HG03139 (cell line): ENCODE data around the gene RBM17.
"Not testable (repeated sequence)": the region's sequence is repeated elsewhere in the genome, so short reads cannot be mapped to it uniquely, and the experiment has no call there.

Experiments used
- ATAC-seq: cut with Tn5 transposase; IDR thresholded peaks from one replicate; pipeline ENCODE4 v1.9.1; 2021; ENCODE audit not compliant: unreplicated experiment

RBM17 gene

DNA sequence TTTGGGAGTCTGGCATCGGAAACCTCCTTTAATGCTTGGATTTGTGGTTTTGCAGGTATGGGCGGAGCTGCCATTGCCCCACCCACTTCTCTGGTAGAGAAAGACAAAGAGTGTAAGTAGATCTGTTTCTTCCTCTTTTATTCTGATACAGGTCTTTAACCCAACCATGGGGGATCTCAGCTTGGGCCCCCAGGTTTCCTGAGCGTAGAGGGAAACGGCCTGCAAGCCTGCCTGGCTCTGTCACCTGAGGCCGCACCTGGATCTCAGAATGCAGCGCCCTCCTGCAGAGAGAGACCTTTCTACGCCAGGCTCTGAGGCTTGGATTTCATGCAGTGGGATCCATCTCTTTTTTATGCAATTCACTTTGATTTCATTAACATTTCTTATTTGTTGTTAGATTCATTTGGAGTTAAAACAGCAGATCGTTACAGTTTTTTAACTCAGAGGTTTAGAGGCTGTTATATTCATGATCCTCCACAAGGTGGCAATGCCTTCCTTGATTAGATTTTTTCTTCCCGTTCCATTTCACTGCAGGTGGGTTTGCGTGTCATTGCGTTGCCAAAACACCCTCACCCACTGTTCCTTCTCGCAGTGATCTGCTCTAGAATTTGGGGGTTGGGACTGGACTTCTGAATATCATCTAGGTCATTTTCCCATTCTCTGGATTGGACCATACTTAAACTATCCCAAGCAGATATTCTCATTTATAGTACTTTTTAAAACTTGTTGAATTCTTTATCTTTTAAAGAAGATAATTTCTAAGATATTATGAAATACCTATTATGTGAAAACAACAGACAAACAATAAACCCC, 20.0 kb downstream of the RBM17 start:
- ATAC-seq: no peak

DNA sequence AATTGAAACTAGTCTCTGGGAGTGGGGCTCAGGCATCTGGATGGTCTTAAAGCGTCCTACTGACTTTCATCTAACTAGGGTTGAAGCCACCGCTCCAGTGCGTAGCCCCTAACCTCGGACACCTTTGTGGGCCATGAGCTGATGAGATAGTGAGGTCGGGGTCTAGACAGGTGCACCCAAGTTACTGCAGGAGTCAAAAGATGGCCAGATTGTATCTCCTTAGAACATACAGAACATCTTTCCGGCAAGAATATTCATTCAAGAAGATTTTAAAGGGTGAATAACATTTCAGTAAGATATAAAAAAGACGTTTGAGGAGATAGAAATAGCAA, 20.6 kb downstream of the RBM17 start:
- no peak for ATAC-seq

DNA sequence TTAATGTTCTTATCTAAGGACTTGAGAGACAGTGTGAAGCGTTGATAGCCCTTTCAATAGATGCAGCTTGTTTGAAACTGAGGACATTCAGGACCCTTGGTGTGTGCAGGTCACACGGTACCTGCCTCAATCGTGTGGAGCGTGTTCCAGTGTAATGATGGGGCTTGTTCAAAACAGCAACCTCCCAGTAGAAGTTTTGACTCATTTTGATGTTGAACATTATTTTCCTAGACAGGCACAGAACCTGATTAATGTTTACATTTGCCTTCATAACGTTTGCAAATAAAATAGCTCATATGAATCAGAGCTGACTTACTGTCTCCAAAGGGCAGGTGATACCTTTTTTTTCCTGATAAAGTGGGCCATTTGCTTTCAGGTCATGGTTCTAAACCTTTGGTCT, 21.3 kb downstream of the RBM17 start:
- ATAC-seq: no peak

DNA sequence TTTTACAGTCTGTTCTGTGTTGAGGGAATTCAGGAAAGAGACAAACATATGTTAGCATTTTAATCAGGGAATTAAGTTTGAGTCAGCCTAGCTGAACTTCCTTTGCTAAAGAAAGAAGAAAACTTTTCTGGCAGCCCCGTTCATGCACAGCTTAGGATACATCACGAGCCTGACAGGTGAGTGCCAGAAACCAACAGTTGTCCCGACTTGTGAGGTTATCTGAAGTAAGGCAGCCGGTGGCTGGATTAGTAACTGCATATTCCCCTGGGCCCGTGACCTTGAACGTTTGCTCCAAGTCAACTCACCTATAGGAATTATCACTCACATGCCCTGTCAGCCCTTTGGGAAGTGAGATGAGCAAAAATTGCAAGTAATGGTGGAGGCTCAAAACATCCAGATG, 24.1 kb downstream of the RBM17 start:
- no peak for ATAC-seq

DNA sequence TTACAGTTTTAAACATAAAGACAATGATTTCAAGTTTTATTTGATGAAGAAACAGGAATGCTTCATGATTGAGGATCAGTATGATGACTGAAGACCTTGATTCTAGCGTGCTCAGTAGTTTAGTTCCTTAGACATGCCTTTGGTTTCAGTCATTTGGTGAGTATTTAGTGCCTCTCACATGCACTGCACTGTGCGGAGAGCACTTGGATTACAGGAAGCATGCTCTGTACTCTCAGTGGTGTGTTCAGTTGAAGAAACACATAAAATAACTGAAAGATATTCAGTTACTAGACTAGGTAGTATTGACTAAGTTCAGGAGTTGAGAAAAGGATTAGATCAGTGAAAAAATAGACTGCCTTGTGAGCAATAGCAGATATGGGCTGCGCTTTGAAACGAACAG, 25.5 kb downstream of the RBM17 start:
- no peak for ATAC-seq

DNA sequence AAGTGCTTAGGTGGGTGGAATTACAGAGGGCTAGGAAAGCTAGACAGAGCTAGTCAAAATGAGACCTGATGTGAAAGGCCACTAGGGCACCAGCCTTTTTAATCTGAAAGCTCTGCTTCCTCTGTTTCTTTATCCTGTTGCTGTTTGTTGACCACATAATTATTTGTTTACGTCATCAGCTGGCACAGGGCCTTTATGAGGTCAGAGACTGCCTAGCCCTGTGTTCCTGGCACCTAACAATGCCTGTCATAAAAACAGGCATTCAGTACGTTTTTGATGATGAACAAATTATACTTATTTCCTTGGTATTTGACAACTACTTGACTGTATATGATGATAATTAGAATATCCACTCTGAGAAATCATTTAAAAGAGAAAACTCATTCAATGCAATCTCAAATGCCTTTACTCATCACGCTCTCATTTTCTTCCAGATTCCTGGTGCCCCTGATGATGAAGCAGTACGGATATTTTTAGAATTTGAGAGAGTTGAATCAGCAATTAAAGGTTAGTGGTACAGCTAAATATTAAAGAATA, 26.0 kb downstream of the RBM17 start:
- ATAC-seq: no peak

DNA sequence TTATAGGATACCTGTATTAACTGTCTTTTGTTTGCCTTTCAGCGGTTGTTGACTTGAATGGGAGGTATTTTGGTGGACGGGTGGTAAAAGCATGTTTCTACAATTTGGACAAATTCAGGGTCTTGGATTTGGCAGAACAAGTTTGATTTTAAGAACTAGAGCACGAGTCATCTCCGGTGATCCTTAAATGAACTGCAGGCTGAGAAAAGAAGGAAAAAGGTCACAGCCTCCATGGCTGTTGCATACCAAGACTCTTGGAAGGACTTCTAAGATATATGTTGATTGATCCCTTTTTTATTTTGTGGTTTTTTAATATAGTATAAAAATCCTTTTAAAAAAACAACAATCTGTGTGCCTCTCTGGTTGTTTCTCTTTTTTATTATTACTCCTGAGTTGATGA, 26.6 kb downstream of the RBM17 start:
- ATAC-seq: no peak

DNA sequence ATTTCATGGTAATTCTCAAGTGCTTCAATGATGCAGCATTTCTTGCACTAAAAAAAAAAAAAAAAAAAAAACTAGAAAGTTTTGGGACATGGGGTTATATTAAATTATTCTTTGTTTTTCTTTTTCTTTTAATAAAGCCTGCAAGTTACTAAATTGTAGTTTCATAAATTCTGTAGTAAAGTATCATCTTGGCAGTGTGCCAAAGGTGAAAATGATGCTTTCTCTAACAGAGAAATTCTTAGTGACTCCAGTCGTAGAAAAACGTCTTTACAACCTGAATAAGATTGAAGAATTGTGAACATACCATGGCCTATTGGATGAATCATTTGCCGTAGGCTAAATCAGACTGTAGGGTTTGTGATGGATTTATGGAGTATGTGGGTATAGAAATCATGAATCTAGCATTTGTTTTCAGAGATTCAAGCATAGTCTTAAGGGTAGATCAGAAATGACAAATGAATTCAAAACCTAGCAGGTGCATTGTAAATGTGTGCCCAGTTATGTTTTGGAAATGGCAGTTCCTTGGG, 27.1 kb downstream of the RBM17 start:
- no peak for ATAC-seq

DNA sequence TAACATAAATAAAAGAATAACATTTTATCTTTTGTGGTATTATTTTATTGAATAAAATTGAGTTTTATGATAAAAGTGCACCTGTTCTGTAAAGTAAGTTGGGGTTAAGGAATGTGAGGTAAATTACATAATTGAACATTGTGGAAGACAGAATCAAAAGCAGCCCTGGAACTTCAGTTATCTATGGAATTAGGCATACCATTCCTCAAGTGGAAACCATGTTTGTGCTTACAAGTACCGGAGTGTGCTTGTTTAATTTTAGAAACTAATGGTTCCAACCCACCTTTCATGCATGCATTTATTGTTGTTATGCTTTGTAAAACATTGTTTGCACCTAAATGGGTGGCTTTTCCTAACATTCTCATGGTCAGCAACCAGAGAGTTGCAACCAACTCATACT, 28.0 kb downstream of the RBM17 start:
- ATAC-seq: no peak

DNA sequence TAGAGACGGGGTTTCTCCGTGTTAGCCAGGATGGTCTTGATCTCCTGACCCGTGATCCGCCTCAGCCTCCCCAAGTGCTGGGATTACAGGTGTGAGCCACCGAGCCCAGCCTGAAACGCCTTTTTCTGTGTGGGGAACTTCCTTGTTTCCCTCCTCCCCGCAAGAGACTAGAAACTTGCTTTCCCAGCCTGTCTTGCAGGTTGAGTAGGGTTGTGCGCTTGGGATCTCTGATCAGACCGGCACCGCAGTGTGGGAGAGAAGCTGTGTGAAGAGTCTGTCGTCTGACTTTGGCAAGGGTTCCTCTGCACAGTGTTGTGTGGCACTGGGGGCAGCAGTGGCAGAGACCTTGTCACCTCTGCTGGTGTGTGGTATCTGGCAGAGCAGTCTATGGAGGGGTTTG, 28.9 kb downstream of the RBM17 start:
- ATAC-seq: no peak

DNA sequence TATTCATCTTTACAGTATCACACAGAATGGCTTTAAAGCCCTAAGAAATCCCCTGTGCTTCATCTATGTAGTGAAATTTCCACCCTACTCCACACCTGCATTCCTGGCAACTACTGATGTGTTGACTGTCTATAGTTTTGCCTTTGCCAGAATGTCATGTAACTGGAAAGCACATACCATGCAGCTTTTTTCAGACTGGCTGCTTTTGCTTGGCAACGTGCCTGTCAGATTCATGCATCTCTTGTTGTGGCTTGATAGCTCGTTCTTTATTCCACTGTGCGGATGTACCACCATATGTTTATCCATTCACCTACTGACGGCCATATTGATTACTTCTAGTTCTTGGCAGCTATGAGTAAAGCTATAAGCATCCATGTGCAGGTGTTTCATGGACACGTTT, 30.6 kb downstream of the RBM17 start:
- ATAC-seq: no peak

DNA sequence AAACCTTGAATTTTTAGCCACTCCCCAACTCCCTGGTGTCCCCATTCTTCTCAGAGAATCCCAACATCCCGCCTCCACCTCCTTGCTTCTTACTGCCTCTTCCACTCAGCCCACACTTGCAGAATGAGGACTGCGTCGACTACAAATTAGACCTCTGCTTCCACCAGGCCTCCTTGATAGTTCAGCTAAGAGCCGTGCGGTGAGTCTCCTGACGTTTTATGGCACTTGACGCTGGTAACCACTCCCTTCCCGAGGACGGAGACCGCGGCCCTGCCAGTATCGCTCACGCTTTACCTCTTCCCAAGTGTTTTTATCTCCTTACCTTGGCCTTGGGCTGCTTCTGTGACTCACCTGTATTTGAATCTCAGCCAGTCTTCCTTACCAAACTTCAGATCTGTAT, 31.1 kb downstream of the RBM17 start:
- ATAC-seq: no peak

DNA sequence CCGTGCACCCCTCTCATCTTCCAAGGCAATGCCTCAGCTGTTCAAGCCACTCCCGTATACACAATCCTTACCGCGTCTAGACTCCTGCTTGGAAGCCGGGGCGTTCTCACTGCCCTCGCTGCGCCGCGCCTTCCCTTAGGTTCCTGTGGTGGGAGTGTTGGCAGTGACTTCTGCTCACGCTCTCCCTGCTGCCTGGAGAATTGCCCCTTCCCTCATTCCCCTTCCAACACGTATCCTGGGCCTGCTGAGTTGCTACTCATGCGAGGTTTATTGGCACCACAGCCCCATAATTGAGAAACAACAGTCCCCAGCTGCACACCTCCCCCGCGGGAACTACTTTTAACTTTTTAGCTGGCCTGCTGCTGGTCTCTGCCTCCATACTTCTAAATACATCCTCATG, 31.9 kb downstream of the RBM17 start:
- no peak for ATAC-seq

DNA sequence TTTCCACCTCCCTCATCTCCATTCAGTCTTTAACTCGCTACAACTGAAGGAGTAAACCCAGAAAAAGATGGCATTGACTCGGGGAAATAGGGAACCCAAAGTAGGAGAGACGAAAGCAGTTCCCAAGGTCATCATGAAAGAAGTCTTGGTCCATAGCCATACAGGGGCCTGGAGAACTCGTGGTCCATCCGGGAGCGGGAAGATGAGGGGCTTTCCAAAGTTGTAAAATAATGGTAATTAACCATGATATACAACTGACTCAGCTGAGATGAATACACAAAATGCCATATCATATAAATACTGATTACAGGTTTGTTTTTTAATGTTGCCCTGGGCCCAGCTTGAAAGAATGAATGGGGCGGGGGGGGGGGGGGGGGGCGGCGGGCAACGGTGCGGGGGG, 32.3 kb downstream of the RBM17 start:
- no peak for ATAC-seq

DNA sequence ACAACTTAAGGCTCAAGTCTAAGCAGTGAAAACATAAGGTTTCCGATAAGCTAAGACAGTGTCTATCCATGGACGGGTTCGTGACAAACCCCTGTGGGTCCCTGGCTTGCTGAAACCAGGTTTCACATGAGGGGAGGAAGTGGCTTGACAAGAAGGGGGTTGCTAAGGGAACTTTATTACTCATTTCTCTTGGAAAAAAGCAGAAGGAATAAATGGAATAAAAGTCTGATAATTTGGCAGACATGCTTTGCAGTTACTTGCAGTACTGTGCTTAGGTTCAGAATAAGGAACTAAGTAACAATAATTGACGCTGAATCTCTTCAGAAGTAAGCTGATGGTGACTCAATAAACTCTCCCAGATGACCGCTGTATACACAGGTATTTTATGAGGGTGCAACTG, 34.7 kb downstream of the RBM17 start:
- no peak for ATAC-seq

DNA sequence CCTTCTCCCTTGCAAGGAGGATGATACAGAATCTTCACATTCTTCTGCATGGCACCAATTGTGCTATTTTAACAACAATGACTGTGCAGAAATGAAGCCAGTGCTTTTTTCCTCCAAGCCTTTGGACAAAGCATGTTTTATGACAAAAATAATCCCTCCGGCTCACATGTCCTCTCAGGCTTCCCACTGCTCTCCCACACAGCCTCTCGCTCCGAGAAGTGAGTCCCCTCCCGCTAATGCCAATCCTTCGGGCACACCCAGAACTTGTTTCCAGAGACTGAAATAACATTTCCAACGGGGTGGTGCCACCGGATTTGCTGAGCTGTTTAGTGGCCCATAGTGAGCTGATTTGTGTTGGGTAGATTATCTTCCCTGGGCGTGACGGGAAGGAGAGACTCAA, 35.8 kb downstream of the RBM17 start:
- no peak for ATAC-seq

DNA sequence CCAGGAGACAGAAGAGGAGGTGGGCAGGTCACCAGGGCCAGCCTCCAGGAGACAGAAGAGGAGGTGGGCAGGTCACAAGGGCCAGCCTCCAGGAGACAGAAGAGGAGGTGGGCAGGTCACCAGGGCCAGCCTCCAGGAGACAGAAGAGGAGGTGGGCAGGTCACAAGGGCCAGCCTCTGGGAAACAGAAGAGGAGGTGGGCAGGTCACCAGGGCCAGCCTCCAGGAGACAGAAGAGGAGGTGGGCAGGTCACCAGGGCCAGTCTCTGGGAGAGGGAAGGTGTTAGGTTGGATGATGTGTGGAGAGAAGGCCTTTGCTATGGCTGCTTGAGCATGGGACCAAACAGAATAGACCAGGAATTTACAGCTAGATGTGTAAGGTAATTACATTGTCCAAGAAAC, 38.6 kb downstream of the RBM17 start:
- ATAC-seq: not testable (repeated sequence)

DNA sequence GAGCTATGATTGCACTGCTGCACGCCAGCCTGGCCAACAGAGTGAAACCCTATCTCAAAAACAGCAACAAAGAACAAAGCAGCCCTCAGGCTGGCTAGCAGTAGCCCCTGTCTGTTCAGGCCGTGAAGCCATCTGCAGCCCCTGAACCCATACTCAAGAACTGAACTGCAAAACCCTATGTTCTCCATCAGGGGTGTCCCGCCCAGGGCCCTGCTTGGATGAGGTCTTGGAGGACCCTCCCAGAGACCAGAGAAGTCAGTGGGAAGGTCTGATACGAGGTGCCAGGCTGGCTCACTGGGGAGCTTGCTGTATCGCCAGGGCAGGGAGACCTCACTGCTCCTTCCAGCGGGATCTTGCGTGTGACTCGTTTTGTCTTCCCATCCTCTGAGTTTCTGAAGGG, 39.3 kb downstream of the RBM17 start:
- no peak for ATAC-seq

DNA sequence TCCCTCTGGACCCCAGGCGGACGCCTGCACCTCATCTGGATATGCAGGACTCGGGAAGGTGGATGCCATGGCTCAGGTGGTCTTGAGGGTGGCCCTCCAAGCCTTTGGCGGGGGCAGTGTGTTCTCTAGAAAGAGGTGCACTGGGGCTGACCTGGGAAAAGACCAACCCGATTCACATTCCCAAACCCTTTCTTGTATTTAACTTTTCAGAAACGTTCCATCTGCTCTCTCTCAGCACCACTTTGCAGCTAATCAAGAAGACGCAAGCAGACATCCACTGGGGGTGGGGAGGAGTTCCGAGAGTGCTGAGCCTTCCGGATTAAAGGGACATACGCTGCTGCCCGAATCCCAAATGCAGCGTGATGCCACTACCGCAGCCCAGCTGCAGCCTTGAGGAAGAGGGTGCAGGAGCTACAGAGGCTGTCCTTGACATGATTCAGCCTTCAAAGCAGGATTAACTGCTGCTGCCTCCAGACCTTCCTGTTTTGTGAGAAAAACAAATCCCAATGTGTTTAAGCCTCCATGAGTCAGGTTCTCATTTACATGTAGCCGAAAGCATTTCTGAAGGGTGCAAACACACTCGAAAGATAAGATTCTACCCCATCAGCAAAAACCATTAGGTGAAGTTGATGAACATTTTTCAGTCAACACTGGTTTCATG, 39.9 kb downstream of the RBM17 start:
- no peak for ATAC-seq

DNA sequence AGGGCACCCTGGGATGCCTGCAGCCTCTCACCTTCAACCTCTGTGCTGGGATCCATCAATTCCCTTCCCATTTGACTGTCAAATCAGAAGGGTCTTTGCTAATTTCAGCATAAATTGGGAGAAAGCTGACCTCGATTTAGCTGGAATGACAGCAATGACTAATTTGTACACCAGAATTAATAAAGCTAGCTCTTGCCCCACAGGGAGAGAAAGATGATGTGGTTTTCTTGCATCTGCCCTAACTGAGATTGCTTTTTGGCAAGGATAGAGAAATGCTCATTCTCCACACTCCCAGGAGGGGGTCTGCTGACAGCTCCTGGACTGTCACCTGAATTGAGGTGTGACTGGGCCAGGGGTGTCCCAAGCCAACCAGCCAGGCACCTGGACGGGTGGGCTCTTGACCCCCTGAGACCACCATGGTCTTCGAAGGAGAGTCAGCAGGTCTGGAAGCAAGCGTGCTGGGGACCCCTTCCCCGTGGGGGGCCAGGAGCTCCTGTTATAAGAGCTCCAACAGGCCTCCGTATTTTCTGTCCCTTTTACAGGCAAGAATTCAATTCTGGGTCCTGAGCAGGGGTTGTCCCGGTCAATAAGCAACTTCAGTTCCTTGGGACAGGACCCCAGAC, 42.1 kb downstream of the RBM17 start:
- no peak for ATAC-seq

DNA sequence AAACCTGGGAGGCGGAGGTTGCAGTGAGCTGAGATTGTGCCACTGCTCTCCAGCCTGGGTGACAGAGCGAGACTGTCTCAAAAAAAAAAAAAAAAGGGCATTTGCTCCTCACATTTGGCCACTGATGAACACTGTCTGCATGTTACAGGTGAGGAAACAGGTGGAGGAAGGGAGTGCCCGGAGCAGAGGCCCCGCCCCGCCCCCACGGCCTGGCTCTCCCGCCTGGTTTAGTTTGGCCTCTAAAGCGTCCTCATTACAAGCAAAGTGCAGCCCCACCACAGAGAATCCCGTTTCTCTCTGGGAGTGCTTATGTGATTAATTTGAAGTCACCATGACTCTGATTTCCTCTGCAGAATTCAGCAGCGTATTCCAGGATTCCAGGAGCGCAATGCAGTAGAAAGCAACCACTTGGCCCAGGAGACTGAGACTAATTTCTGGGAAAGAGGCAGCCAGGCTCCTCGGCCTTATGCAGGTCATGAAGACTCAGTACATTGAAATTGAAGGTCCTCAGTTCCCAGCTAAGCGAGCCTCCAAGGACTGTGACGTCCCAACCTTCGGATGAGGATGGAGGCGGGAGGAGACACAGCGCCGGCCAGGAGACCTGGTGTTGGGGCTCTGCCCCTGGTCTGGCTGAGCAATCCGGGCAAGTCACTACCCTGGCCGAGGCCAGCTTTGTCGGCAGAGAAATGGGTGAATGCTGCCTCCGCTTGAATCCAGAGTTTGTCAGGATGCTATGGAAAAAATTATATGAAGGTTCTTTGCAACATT, 44.7 kb downstream of the RBM17 start:
- no peak for ATAC-seq
